Stimulated activated CD8-positive, alpha-beta memory T cell treated with anti-CD3 and anti-CD28 coated beads, Interleukin-12 subunit alpha, Interleukin-12 subunit beta, amount 100 ng/mL, for 4 hours (primary cell): Measurements from ENCODE around the gene NXNL2.

Experiments
- DNase-seq: peaks from one replicate; pipeline ENCODE4 v3.0.0-alpha.2; 2020; ENCODE audit warnings: low read depth

The NXNL2 gene

GRCh38 chr9:88578121-88579049 is 43.4 kb downstream of the NXNL2 start:
- DNase-seq, result peak; percentile 30

GRCh38 chr9:88579050-88579715 is 44.2 kb downstream of the NXNL2 start:
- no peak for DNase-seq

GRCh38 chr9:88580961-88581360 is 46.0 kb downstream of the NXNL2 start:
- DNase-seq, result no peak

- DNase-seq, result no peak
Measured at GRCh38 chr9:88583901-88584596, 49.1 kb downstream of the NXNL2 start.

GRCh38 chr9:88585426-88585825 is 50.4 kb downstream of the NXNL2 start:
- DNase-seq, result no peak

GRCh38 chr9:88586452-88586851 is 51.5 kb downstream of the NXNL2 start:
- no peak for DNase-seq

- DNase-seq, result no peak
Measured at GRCh38 chr9:88587182-88587581, 52.2 kb downstream of the NXNL2 start.

GRCh38 chr9:88587885-88588649 is 53.1 kb downstream of the NXNL2 start:
- no peak for DNase-seq

- DNase-seq, result no peak
Measured at GRCh38 chr9:88589656-88590055, 54.7 kb downstream of the NXNL2 start.

- DNase-seq, result no peak
Measured at GRCh38 chr9:88590558-88591146, 55.7 kb downstream of the NXNL2 start.

GRCh38 chr9:88593537-88594185 is 58.7 kb downstream of the NXNL2 start:
- DNase-seq, result no peak
